CD8-positive, alpha-beta memory T cell (primary cell): ENCODE data around the gene OS9. TPM values are rescaled to one million over a fixed set of nuclear protein-coding genes. Genes with fewer than 3 reads are reported as not detected.

Source experiments
- CTCF ChIA-PET: fragments of 350-600 bp; sonication (Branson Sonifier 250); formaldehyde crosslinking; loops from one replicate; lab custom pipeline; 2021; ENCODE audit warnings: antibody characterized with exemption; lab: Charles Lee
- POLR2A ChIA-PET: fragments of 350-600 bp; sonication (Branson Sonifier 250); formaldehyde crosslinking; loops from one replicate; lab custom pipeline; 2021; ENCODE audit warnings: antibody characterized with exemption; lab: Charles Lee
- DNase-seq, 5 donors: peaks; one replicate each; pipeline versions ENCODE4 v3.0.0 to v3.0.0-alpha.2; 2020 to 2022; ENCODE audit warnings: mixed read lengths in 1 of 5
- H3K27ac ChIP-seq: one replicate; pipeline ENCODE4 v1.7.0; 2013; ENCODE audit warnings: low read depth, mild to moderate bottlenecking, low read length, moderate library complexity
- H3K27me3 ChIP-seq: 2 replicates; pipeline ENCODE4 v1.7.0; 2013; ENCODE audit warnings: low read length, mild to moderate bottlenecking; ENCODE audit not compliant: insufficient read depth, poor library complexity, severe bottlenecking
- H3K36me3 ChIP-seq: 2 replicates; pipeline ENCODE4 v1.7.0; 2013; ENCODE audit warnings: mild to moderate bottlenecking, low read length, moderate library complexity; ENCODE audit not compliant: insufficient read depth
- H3K4me1 ChIP-seq: 2 replicates; pipeline ENCODE4 v1.7.0; 2013; ENCODE audit warnings: mild to moderate bottlenecking, low read length, moderate library complexity; ENCODE audit not compliant: insufficient read depth
- H3K4me3 ChIP-seq: 2 replicates; pipeline ENCODE4 v1.7.0; 2013; ENCODE audit warnings: mild to moderate bottlenecking, low read length
- H3K9me3 ChIP-seq: 2 replicates; pipeline ENCODE4 v1.7.0; 2013; ENCODE audit warnings: mild to moderate bottlenecking, low read length
- H3K27ac Mint-ChIP-seq, 8 donors: one replicate each; pipeline ENCODE4 v1.8.0; 2020 to 2021; ENCODE audit warnings: mixed read lengths in 8 of 8, mild to moderate bottlenecking in 6 of 8, inconsistent platforms in 3 of 8, moderate library complexity in 3 of 8
- H3K27me3 Mint-ChIP-seq, 2 donors: one replicate each; pipeline ENCODE4 v1.8.0; 2020 to 2021; ENCODE audit warnings: mixed read lengths in 2 of 2, mild to moderate bottlenecking in 1 of 2, moderate library complexity in 1 of 2
- H3K36me3 Mint-ChIP-seq, 3 donors: one replicate each; pipeline ENCODE4 v1.8.0; 2020 to 2021; ENCODE audit warnings: mixed read lengths in 3 of 3, inconsistent platforms in 1 of 3, mild to moderate bottlenecking in 1 of 3
- H3K4me1 Mint-ChIP-seq, 3 donors: one replicate each; pipeline ENCODE4 v1.8.0; 2020 to 2021; ENCODE audit warnings: mixed read lengths in 3 of 3, inconsistent platforms in 1 of 3, mild to moderate bottlenecking in 1 of 3
- H3K4me3 Mint-ChIP-seq, 7 donors: one replicate each; pipeline ENCODE4 v1.8.0; 2020 to 2021; ENCODE audit warnings: mixed read lengths in 7 of 7, mild to moderate bottlenecking in 6 of 7, moderate library complexity in 4 of 7, inconsistent platforms in 2 of 7
- H3K9me3 Mint-ChIP-seq, 5 donors: one replicate each; pipeline ENCODE4 v1.8.0; 2020 to 2022; ENCODE audit warnings: mixed read lengths in 5 of 5, mild to moderate bottlenecking in 3 of 5, moderate library complexity in 2 of 5, inconsistent platforms in 1 of 5
- polyA plus RNA-seq: library from polyadenylated mRNA; unstranded; fragments of 300-500 nt; fragmentation: Illumina TruSeq; gene quantifications from one replicate; pipeline ENCODE4 v1.2.3, GENCODE V29; 2021
- total RNA-seq, 2 experiments: library from RNA; stranded (reverse); gene quantifications; one replicate each; pipeline ENCODE4 v1.2.3, GENCODE V29; 2021

Gene OS9
- total and polyA plus RNA-seq, 3 experiments from 2014 or later: 86.9 to 103 (median 96.8) TPM

GRCh38 chr12:57735952-57736740, 42.2 kb downstream of the OS9 start:
- ChIA-PET POLR2A (interaction anchor here (0.5 to 0.9 kb wide), 2 partner anchors 11 to 479 kb away, joined by 4 to 10 read pairs; no protein-coding TSS in a partner anchor), CTCF (interaction anchor here (1.0 to 1.4 kb wide), 3 partner anchors 9 to 23 kb away, joined by 3 to 4 read pairs (median 4); partner anchors contain the start of gene TSPAN31)
- no peaks in the 10 kb centered on the region for H3K9me3 ChIP-seq
- H3K4me3 ChIP-seq: no peak overlapping the region
- H3K9me3 Mint-ChIP-seq: no peaks in the 10 kb centered on the region
- H3K4me3 Mint-ChIP-seq: peak overlapping the region in 1 of 7 donors; percentile 47
- peaks cover 44% of the 10 kb centered on the region for H3K36me3 ChIP-seq
- H3K27ac Mint-ChIP-seq: peak overlapping the region in 7 of 8 donors; percentile 26 to 88 (median 70)
- peaks cover 25% of the 10 kb centered on the region for H3K4me1 ChIP-seq
- no peaks in the 10 kb centered on the region for H3K27me3 ChIP-seq
- H3K4me1 Mint-ChIP-seq: peaks cover 33 to 47% (median 38%) of the 10 kb centered on the region in 3 donors
- peaks cover 0 to 4% of the 10 kb centered on the region in 2 donors for H3K27me3 Mint-ChIP-seq
- no peak overlapping the region for H3K27ac ChIP-seq
- H3K36me3 Mint-ChIP-seq: peaks cover 10 to 73% (median 12%) of the 10 kb centered on the region in 3 donors
- DNase-seq: peak in 1 of 5 donors; percentile 44

GRCh38 chr12:57736741-57737466, 43.0 kb downstream of the OS9 start:
- POLR2A ChIA-PET: interaction anchor here (0.7 to 0.9 kb wide), 2 partner anchors 12 to 14 kb away, joined by 3 to 10 read pairs; no protein-coding TSS in a partner anchor

GRCh38 chr12:57737467-57738460, 43.8 kb downstream of the OS9 start:
- no peak overlapping the region for H3K4me3 ChIP-seq
- no peak overlapping the region for H3K4me3 Mint-ChIP-seq
- POLR2A ChIA-PET: interaction anchor here (0.7 to 0.9 kb wide), 2 partner anchors 13 to 15 kb away, joined by 3 to 10 read pairs; no protein-coding TSS in a partner anchor
- CTCF ChIA-PET: no interaction called here
- H3K36me3 Mint-ChIP-seq: peaks cover 7 to 62% (median 12%) of the 10 kb centered on the region in 3 donors
- peaks cover 41% of the 10 kb centered on the region for H3K4me1 ChIP-seq
- H3K9me3 ChIP-seq: no peaks in the 10 kb centered on the region
- peaks cover 46 to 61% (median 47%) of the 10 kb centered on the region in 3 donors for H3K4me1 Mint-ChIP-seq
- no peak overlapping the region for H3K27ac Mint-ChIP-seq
- H3K27me3 Mint-ChIP-seq: peaks cover 0 to 5% of the 10 kb centered on the region in 2 donors
- DNase-seq: peak in 1 of 5 donors; percentile 45
- no peak overlapping the region for H3K27ac ChIP-seq
- no peaks in the 10 kb centered on the region for H3K9me3 Mint-ChIP-seq
- no peaks in the 10 kb centered on the region for H3K27me3 ChIP-seq
- peaks cover 28% of the 10 kb centered on the region for H3K36me3 ChIP-seq

More at GRCh38 chr12:57736741-57737466, 43.0 kb downstream of the OS9 start:
- Mint-ChIP-seq H3K4me1 (peaks cover 39 to 53% (median 41%) of the 10 kb centered on the region in 3 donors), H3K36me3 (peaks cover 7 to 69% (median 12%) of the 10 kb centered on the region in 3 donors), H3K4me3 (peak overlapping the region in 2 of 7 donors; percentile 49 to 56), H3K9me3 (no peaks in the 10 kb centered on the region), H3K27me3 (peaks cover 0 to 5% of the 10 kb centered on the region in 2 donors), H3K27ac (peak overlapping the region in 7 of 8 donors; percentile 48 to 88 (median 84))
- Histone ChIP-seq H3K27ac (no peak overlapping the region), H3K36me3 (peaks cover 36% of the 10 kb centered on the region), H3K4me3 (no peak overlapping the region), H3K4me1 (peaks cover 32% of the 10 kb centered on the region), H3K9me3 (no peaks in the 10 kb centered on the region), H3K27me3 (no peaks in the 10 kb centered on the region)
- CTCF ChIA-PET: no interaction called here
- peak in 1 of 5 donors; percentile 25 for DNase-seq

DNA sequence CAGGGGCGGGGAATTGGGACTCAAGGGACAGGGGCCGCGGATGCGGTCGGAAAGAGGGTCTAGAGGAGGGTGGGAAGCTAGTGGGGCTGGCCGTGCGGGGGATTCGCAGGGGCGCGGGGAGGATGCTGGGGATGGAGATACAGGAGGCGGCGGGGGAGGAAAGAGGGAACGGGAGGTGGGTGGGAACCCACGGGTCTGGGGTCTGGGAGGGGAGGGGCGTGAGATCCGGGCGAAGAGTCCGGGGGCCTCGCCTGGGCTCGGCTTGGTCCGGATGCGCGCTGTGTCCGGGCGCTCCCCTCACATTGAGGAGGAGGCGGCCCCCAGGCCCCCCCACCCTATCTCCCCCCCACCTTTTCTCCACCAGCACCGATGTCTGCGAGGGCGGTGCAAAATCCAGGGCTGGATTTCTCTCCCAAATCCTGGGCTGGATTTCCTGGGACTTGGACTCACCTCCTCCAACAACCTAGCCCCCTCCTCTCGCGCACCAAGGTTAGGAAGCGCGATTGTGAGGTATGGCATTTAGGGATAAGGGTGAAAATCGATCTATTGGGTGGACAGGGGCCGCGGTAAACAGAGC, 44.8 kb downstream of the OS9 start, which contains the start of gene AGAP2:
AGAP2 (minus strand) TSS at position 82 of the 577 bp plus-strand sequence. CDS start 496 bp downstream, outside the sequence.
- H3K27ac Mint-ChIP-seq: peak within 1 kb of the TSS; percentile 80 to 97 (median 95)
- H3K4me3 Mint-ChIP-seq: peak within 1 kb of the TSS; percentile 62 to 84 (median 77)
- Histone ChIP-seq H3K27me3 (no peaks in the 10 kb centered on the region), H3K4me1 (peaks cover 42% of the 10 kb centered on the region), H3K9me3 (no peaks in the 10 kb centered on the region), H3K4me3 (no peak within 1 kb of the TSS), H3K36me3 (peaks cover 18% of the 10 kb centered on the region), H3K27ac (peak within 1 kb of the TSS; percentile 95)
- DNase-seq: peak in 1 of 5 donors; percentile 46
- H3K9me3 Mint-ChIP-seq: no peaks in the 10 kb centered on the region
- H3K36me3 Mint-ChIP-seq: peaks cover 7 to 53% (median 12%) of the 10 kb centered on the region in 3 donors
- H3K27me3 Mint-ChIP-seq: peaks cover 0 to 5% of the 10 kb centered on the region in 2 donors
- peaks cover 46 to 67% (median 47%) of the 10 kb centered on the region in 3 donors for H3K4me1 Mint-ChIP-seq
- CTCF ChIA-PET: no interaction called here
- POLR2A ChIA-PET: no interaction called here

DNA sequence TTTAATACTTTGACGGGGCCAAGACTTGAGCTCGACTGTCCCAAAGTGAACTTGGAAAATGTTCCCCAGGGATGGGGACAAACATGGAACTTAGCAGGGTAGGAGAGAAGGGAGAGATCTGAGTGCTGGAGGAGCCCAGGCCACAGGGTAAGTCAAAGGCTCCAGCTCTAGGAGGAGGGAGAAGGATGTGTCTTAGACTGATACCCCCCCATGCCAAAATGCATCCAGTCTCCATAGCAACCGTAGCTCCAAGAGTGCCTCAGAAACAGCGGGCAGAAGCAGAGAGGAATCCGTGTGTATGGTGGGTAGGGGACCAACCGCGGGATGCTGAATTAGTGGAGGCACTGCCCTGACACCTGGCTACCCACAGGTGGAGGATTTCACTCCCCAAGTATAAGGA, 45.5 kb downstream of the OS9 start:
- Histone ChIP-seq H3K9me3 (no peaks in the 10 kb centered on the region), H3K4me3 (no peak overlapping the region), H3K27ac (peak overlapping the region; percentile 95), H3K36me3 (peaks cover 11% of the 10 kb centered on the region), H3K4me1 (peaks cover 48% of the 10 kb centered on the region), H3K27me3 (no peaks in the 10 kb centered on the region)
- Mint-ChIP-seq H3K36me3 (peaks cover 7 to 47% (median 11%) of the 10 kb centered on the region in 3 donors), H3K4me1 (peaks cover 51 to 73% (median 53%) of the 10 kb centered on the region in 3 donors), H3K9me3 (no peaks in the 10 kb centered on the region), H3K4me3 (peak overlapping the region; percentile 62 to 84 (median 77)), H3K27ac (peak overlapping the region; percentile 80 to 97 (median 95)), H3K27me3 (peaks cover 0 to 5% of the 10 kb centered on the region in 2 donors)
- ChIA-PET CTCF (interaction anchor here (0.7 kb wide), 1 partner anchor 156 kb away, joined by 3 read pairs; no protein-coding TSS in a partner anchor), POLR2A (no interaction called here)
- no peak for DNase-seq

GRCh38 chr12:57739914-57740538, 46.1 kb downstream of the OS9 start:
- ChIA-PET CTCF (interaction anchor here (0.7 to 2.7 kb wide), 8 partner anchors 14 to 253 kb away, joined by 3 to 11 read pairs (median 6); no protein-coding TSS in a partner anchor), POLR2A (interaction anchor here (0.5 kb wide), 1 partner anchor 1051 kb away, joined by 3 read pairs; no protein-coding TSS in a partner anchor)
- peak overlapping the region; percentile 95 for H3K27ac ChIP-seq
- H3K4me1 Mint-ChIP-seq: peaks cover 51 to 74% (median 53%) of the 10 kb centered on the region in 3 donors
- H3K4me3 Mint-ChIP-seq: peak overlapping the region in 6 of 7 donors; percentile 62 to 95 (median 79)
- peaks cover 49% of the 10 kb centered on the region for H3K4me1 ChIP-seq
- DNase-seq: peak in 1 of 5 donors; percentile 44
- no peaks in the 10 kb centered on the region for H3K9me3 Mint-ChIP-seq
- H3K27me3 Mint-ChIP-seq: peaks cover 0 to 3% of the 10 kb centered on the region in 2 donors
- no peak overlapping the region for H3K4me3 ChIP-seq
- H3K36me3 ChIP-seq: peaks cover 5% of the 10 kb centered on the region
- no peaks in the 10 kb centered on the region for H3K9me3 ChIP-seq
- peak overlapping the region; percentile 80 to 100 (median 96) for H3K27ac Mint-ChIP-seq
- H3K27me3 ChIP-seq: no peaks in the 10 kb centered on the region
- peaks cover under 1 to 45% (median 5%) of the 10 kb centered on the region in 3 donors for H3K36me3 Mint-ChIP-seq
